BLaER1 (cell line): ENCODE results near the gene NIT1.
"Not testable (repeated sequence)": the region's sequence is repeated elsewhere in the genome, so short reads cannot be mapped to it uniquely, and the experiment has no call there.

Source experiments
- H3K27ac ChIP-seq: shearing (Covaris generic); formaldehyde crosslinking; 2 replicates; pipeline ENCODE4 v1.8.1; 2022
- H3K27me3 ChIP-seq: shearing (Covaris generic); formaldehyde crosslinking; 2 replicates; pipeline ENCODE4 v1.8.1; 2022
- H3K36me3 ChIP-seq: shearing (Covaris generic); formaldehyde crosslinking; 2 replicates; pipeline ENCODE4 v1.8.1; 2022
- H3K4me1 ChIP-seq: shearing (Covaris generic); formaldehyde crosslinking; 2 replicates; pipeline ENCODE4 v1.8.1; 2022
- H3K4me2 ChIP-seq: shearing (Covaris generic); formaldehyde crosslinking; 2 replicates; pipeline ENCODE4 v1.8.1; 2022
- H3K4me3 ChIP-seq: shearing (Covaris generic); formaldehyde crosslinking; 2 replicates; pipeline ENCODE4 v1.8.1; 2022
- H3K9ac ChIP-seq: shearing (Covaris generic); formaldehyde crosslinking; 2 replicates; pipeline ENCODE4 v1.8.1; 2022
- H3K9me3 ChIP-seq: shearing (Covaris generic); formaldehyde crosslinking; 2 replicates; pipeline ENCODE4 v1.8.1; 2022
- H4K20me1 ChIP-seq: shearing (Covaris generic); formaldehyde crosslinking; 2 replicates; pipeline ENCODE4 v1.8.1; 2022
- Cebpa-rat ChIP-seq: shearing (Covaris generic); IDR thresholded peaks from 2 replicates; pipeline ENCODE4 v1.8.1; 2022

NIT1 gene

DNA sequence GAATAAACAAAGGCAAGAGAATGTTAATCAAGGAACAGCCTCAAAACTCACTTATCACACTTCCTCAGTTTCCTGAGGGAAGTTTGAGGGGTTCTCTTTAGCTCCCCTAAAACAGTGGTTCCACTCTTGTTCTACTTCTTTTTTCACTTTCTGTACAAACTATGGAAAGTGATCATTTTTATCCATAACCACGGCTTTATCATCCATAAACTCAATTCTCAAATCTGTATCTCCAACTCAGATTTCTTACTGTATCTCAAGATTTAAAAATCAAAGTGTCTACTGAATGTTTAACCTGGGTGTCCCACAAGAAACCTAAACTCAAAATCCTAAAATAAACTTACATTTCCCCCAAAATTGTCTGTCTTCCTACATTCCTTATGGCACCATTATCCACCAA is 4.0 kb upstream of the NIT1 start:
- H3K4me1 ChIP-seq, result peaks cover 55% of the 10 kb centered on the region
- H3K9ac ChIP-seq, result no peak overlapping the region
- H3K4me2 ChIP-seq, result 0 out of 2 replicates have a peak overlapping the region, but pooled peaks have one; percentile 0
- H3K4me3 ChIP-seq, result no peak overlapping the region
- no peaks in the 10 kb centered on the region for H3K9me3 ChIP-seq
- peaks cover 51% of the 10 kb centered on the region for H3K36me3 ChIP-seq
- H4K20me1 ChIP-seq, result peaks cover 82% of the 10 kb centered on the region
- no peak for TF ChIP-seq Cebpa-rat
- no peak overlapping the region for H3K27ac ChIP-seq
- no peaks in the 10 kb centered on the region for H3K27me3 ChIP-seq

DNA sequence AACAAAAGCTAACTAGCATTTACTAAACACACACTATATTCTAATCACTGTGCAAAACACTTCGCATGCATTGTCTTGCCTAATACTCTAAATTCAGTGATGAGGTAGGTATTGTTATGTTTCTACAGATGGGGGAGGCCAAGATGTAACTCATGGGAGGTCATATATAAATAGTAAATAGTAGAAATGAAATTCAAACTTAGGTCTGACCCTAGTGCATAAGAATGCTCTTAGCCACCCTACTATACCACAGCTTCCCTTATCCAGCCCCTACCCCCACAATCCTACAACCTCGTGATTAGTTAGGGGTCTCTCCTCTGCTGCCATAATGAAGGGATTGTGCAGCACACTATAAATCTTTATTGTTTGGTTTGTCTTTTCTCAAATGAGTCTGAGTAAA is 3.3 kb upstream of the NIT1 start:
- H3K4me2 ChIP-seq, result peak overlapping the region; percentile 96; the same call in 1 of the 2 replicates
- H3K27ac ChIP-seq, result no peak overlapping the region
- H3K4me3 ChIP-seq, result no peak overlapping the region
- peaks cover 62% of the 10 kb centered on the region for H3K4me1 ChIP-seq
- peaks cover 75% of the 10 kb centered on the region for H4K20me1 ChIP-seq
- H3K36me3 ChIP-seq, result peaks cover 45% of the 10 kb centered on the region
- H3K9ac ChIP-seq, result no peak overlapping the region
- H3K27me3 ChIP-seq, result no peaks in the 10 kb centered on the region
- TF ChIP-seq Cebpa-rat, result no peak
- no peaks in the 10 kb centered on the region for H3K9me3 ChIP-seq

DNA sequence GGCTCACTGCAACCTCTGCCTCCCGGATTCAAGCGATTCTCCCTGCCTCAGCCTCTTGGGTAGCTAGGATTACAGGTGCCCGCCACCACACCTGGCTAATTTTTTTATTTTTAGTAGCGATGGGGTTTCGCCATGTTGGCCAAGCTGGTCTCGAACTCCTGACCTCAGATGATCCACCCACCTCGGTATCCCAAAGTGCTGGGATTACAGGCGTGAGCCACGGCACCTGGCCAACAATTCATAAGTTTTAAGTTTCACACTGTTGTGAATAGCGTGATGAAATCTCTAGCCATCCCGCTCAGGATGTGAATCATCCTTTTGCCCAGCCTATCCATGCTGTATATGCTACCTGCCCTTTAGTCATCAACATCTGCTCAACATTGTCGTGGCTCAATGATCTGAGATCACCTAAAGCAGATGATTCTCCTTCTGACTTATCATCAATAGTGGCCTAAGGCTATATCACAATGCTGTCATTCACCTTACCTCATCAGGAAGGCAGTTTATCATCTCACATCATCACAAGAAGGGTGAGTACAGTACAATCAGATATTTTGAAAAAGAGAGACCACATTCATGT is 2.7 kb upstream of the NIT1 start:
- Histone ChIP-seq H3K4me2 (peak overlapping the region; percentile 96), H3K27ac (no peak overlapping the region), H4K20me1 (peaks cover 69% of the 10 kb centered on the region), H3K4me3 (no peak overlapping the region), H3K36me3 (peaks cover 44% of the 10 kb centered on the region), H3K27me3 (no peaks in the 10 kb centered on the region), H3K9ac (no peak overlapping the region), H3K9me3 (no peaks in the 10 kb centered on the region), H3K4me1 (peaks cover 68% of the 10 kb centered on the region)
- TF ChIP-seq Cebpa-rat, result no peak

DNA sequence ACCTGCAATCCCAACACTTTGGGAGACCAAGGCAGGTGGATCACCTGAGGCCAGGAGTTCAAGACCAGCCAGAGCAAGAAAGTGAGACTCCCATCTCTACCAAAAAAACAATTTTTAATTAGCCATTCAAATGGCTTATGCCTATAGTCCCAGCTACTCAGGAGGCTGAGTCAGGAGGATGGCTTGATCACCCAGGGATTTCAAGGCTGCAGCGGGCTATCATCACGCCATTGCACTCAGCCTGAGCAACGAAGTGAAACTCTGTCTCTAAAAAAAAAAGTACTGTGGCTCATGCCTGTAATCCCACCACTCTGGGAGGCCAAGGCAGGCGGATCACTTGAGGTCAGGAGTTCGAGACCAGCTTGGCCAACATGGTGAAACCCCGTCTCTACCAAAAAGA is 1.9 kb upstream of the NIT1 start:
- H3K27ac ChIP-seq, H3K9ac ChIP-seq, H3K4me3 ChIP-seq, H3K9me3 ChIP-seq, H3K27me3 ChIP-seq: not testable (repeated sequence)
- peaks cover 71% of the 10 kb centered on the region for H3K4me1 ChIP-seq
- H4K20me1 ChIP-seq, result peaks cover 61% of the 10 kb centered on the region
- peaks cover 49% of the 10 kb centered on the region for H3K36me3 ChIP-seq
- H3K4me2 ChIP-seq, result peak overlapping the region; percentile 96

DNA sequence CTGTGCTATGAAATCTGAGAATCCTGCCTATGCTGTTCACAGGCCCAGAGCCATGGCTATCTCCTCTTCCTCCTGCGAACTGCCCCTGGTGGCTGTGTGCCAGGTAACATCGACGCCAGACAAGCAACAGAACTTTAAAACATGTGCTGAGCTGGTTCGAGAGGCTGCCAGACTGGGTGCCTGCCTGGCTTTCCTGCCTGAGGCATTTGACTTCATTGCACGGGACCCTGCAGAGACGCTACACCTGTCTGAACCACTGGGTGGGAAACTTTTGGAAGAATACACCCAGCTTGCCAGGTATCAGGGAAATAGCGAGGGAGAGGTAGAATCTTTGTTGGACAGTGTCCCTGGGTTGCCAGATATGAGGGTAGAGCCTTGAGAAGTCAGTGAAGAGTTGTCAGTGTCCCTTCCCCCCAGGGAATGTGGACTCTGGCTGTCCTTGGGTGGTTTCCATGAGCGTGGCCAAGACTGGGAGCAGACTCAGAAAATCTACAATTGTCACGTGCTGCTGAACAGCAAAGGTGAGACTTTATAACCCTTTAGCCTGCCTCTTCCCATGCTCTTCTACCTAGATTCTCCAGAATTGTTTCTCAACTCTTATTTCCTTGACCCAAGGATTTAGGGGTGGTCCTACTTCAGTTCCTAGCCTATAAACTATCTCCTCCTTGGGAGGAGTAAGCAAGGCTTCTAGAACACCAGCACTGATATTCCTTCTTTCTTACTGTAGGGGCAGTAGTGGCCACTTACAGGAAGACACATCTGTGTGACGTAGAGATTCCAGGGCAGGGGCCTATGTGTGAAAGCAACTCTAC is 1.4 kb downstream of the NIT1 start:
- peaks cover 36% of the 10 kb centered on the region for H4K20me1 ChIP-seq
- peak overlapping the region; percentile 93 for H3K9ac ChIP-seq
- H3K27ac ChIP-seq, result peak overlapping the region; percentile 90
- H3K9me3 ChIP-seq, result no peaks in the 10 kb centered on the region
- H3K36me3 ChIP-seq, result peaks cover 68% of the 10 kb centered on the region
- no peak for TF ChIP-seq Cebpa-rat
- peak overlapping the region; percentile 96 for H3K4me2 ChIP-seq
- peaks cover 49% of the 10 kb centered on the region for H3K4me1 ChIP-seq
- no peaks in the 10 kb centered on the region for H3K27me3 ChIP-seq
- peak overlapping the region; percentile 94; the same call in 1 of the 2 replicates for H3K4me3 ChIP-seq

DNA sequence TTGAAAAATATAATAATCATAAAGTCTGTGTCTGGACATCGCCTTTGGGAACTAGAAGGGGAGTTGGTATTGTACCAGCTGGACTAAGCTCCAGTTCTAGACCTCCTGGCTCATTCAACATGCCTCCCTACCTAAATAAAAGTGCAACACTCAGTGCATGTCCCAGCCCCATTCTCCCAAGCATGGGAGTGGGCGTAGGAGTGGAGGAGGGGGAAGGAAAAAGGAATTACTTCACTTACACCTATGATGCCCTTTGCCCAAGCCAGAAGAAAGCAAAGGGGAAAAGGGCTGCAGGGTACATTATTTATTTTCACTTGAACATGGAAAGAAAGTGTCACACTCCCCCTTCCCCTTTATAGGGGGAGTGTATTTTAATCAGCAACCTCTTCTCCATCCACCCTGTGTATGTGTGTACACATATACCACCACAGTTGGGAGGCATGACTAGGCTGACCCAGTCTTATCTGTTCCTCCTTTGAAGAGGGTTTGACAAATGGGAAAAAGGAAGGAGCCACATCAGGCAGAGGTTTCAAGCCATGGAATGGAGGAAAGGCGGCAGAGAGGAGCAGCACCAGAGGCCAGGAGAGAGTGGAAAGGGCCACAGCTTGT is 3.2 kb downstream of the NIT1 start:
- H3K27me3 ChIP-seq, result no peaks in the 10 kb centered on the region
- H3K36me3 ChIP-seq, result peaks cover 68% of the 10 kb centered on the region
- H3K9ac ChIP-seq, result 0 out of 2 replicates have a peak overlapping the region, but pooled peaks have one; percentile 21
- no peaks in the 10 kb centered on the region for H3K9me3 ChIP-seq
- no peak overlapping the region for H3K27ac ChIP-seq
- TF ChIP-seq Cebpa-rat, result no peak
- peaks cover 32% of the 10 kb centered on the region for H3K4me1 ChIP-seq
- H3K4me2 ChIP-seq, result no peak overlapping the region
- H4K20me1 ChIP-seq, result peaks cover 35% of the 10 kb centered on the region
- H3K4me3 ChIP-seq, result no peak overlapping the region

DNA sequence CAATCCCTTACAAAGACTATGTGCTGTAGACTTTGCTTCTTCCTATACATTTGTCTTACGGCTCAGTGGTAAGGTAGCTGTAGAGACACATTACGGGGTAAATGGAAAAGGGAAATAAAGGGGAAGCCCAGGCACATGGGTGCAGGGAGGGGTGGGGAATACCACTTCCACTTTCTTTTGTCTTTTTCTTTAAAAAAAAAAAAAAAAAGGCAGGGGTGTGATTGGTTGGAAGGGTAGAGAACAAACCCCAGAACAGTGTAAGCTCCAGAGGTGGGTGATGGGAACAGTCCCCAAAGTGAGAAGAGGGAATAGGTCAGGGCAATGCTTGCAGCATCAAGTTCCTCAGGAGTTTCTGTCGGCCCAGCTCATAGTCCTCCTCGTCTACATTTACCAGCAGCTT is 3.9 kb downstream of the NIT1 start:
- Histone ChIP-seq H4K20me1 (peaks cover 30% of the 10 kb centered on the region), H3K9me3 (no peaks in the 10 kb centered on the region), H3K4me2 (no peak overlapping the region), H3K4me3 (no peak overlapping the region), H3K36me3 (peaks cover 71% of the 10 kb centered on the region), H3K27ac (no peak overlapping the region), H3K4me1 (peaks cover 25% of the 10 kb centered on the region), H3K27me3 (no peaks in the 10 kb centered on the region), H3K9ac (0 out of 2 replicates have a peak overlapping the region, but pooled peaks have one; percentile 21)
- TF ChIP-seq Cebpa-rat, result no peak

DNA sequence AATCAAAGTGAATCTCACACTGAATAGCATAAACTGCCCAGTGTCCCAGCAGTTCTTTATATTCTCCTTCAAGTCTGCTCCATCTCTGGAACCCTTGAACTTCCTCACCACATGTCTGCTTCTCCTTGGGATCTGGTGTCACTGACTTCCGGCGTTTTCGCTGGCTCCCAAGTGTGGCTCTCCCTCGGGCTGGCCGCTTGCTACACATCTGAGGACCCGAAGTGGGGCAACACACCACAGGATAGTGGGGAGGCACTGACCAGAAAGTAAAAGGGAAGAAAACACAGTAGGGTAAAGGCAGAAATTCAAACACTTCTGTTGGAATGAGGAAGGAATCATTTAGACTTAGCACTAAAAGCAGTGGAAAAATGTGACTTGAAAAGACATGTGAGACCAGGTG is 5.1 kb downstream of the NIT1 start:
- Histone ChIP-seq H3K27me3 (no peaks in the 10 kb centered on the region), H3K27ac (no peak overlapping the region), H3K4me1 (peaks cover 29% of the 10 kb centered on the region), H3K4me3 (no peak overlapping the region), H3K4me2 (no peak overlapping the region), H3K36me3 (peaks cover 83% of the 10 kb centered on the region), H3K9ac (no peak overlapping the region), H4K20me1 (peaks cover 36% of the 10 kb centered on the region), H3K9me3 (no peaks in the 10 kb centered on the region)
- no peak for TF ChIP-seq Cebpa-rat

DNA sequence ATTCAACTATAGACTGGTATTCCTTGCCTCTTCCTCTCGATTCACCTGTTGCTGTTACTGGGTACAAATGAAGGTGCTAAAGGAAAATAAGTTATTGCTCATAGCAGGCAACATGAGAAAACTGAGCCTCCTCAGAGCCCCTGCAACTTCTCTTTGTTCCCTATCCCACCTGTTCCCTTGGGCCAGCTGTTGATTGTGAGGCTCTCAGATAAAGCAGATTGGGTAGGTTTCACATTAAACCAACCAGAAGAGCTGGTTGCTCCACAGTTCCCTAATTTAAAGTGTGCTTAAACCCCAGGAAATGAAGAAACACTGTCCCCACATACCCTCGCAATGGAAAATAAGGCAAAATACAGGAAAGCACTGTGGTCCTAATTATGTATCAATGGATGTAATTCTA is 9.7 kb downstream of the NIT1 start:
- Histone ChIP-seq H3K4me3 (no peak overlapping the region), H3K27ac (no peak overlapping the region), H3K27me3 (no peaks in the 10 kb centered on the region), H4K20me1 (peaks cover 48% of the 10 kb centered on the region), H3K4me1 (peaks cover 45% of the 10 kb centered on the region), H3K9ac (no peak overlapping the region), H3K36me3 (peaks cover 79% of the 10 kb centered on the region), H3K4me2 (no peak overlapping the region), H3K9me3 (no peaks in the 10 kb centered on the region)
- no peak for TF ChIP-seq Cebpa-rat
